ENCODE results near the gene SLC6A12. TPM values are rescaled to one million over a fixed set of nuclear protein-coding genes. Genes with fewer than 3 reads are reported as not detected.

The SLC6A12 gene
- polyA plus RNA-seq, 1 donor from 2014 or later: 0.15 TPM

DNA sequence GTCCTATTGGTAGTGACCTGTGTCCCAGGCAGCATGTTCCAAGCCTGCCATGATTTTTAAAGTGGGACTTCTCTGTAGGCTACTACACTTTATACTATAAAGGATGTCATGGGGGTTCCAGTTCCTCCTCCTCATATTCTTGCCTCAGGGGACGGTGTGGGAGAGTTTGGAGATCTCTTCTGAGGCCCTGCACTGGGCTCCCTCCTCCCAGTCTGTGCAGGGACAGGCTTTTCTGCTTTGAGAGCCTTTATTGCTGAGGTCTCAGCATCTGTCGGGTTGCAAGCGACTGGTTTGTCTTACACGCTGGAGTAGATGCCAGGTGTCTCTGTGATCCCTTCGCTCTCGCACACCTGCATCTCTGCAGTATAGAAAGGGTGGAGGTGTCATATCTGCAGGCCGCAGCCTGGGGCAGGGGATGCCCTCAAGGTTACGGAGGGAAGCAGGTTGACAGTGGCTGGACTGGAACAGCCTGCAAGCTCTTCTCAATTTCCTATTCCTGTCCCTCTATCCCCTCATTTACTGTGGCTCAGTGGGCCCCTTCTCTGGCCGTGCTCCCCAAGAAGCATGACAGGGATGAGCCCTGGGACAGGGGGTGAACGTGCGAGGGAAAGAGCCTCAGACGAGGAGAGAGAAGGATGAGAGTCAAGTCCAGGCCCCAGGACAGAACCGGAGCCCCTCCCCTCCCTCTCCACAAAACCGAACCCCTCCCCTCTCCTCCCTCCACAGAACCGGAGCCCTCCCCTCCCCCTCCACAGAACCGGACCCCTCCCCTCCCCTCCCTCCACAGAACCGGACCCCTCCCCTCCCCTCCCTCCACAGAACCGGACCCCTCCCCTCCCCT lies 51.3 kb downstream of the SLC6A12 start:
- no peaks in the 10 kb centered on the region for H3K79me2 ChIP-seq (replicated peaks; ENCODE audit: insufficient read depth, low read length)
- H3K9me2 ChIP-seq (ENCODE audit: insufficient read depth, low read length): no peaks in the 10 kb centered on the region
- no peaks in the 10 kb centered on the region for H3K36me3 ChIP-seq (ENCODE audit: insufficient read depth, low read length)
- H3K9ac ChIP-seq (ENCODE audit: low read length): no peak overlapping the region
- H3F3A ChIP-seq (ENCODE audit: insufficient read depth, low read length, poor library complexity, severe bottlenecking): no peaks in the 10 kb centered on the region
- H4K20me1 ChIP-seq (ENCODE audit: insufficient read depth): no peaks in the 10 kb centered on the region
- TF ChIP-seq RAD21 (conservative IDR thresholded peaks at IDR 0.05) (no peak), MXI1 (conservative IDR thresholded peaks at IDR 0.05; ENCODE audit: poor library complexity, severe bottlenecking) (no peak), EP300 (conservative IDR thresholded peaks at IDR 0.05; ENCODE audit: poor library complexity, severe bottlenecking) (no peak), SMC3 (conservative IDR thresholded peaks at IDR 0.05; ENCODE audit: poor library complexity) (no peak), TAF1 (IDR thresholded peaks at IDR 0.05; ENCODE audit: low read depth) (no peak), POLR2AphosphoS5 (IDR thresholded peaks at IDR 0.05) (no peak), EZH2 (IDR thresholded peaks at IDR 0.05; ENCODE audit: borderline replicate concordance, insufficient read depth, low read length, poor library complexity, severe bottlenecking) (no peak)
- TF ChIP-seq, protein P1, sequence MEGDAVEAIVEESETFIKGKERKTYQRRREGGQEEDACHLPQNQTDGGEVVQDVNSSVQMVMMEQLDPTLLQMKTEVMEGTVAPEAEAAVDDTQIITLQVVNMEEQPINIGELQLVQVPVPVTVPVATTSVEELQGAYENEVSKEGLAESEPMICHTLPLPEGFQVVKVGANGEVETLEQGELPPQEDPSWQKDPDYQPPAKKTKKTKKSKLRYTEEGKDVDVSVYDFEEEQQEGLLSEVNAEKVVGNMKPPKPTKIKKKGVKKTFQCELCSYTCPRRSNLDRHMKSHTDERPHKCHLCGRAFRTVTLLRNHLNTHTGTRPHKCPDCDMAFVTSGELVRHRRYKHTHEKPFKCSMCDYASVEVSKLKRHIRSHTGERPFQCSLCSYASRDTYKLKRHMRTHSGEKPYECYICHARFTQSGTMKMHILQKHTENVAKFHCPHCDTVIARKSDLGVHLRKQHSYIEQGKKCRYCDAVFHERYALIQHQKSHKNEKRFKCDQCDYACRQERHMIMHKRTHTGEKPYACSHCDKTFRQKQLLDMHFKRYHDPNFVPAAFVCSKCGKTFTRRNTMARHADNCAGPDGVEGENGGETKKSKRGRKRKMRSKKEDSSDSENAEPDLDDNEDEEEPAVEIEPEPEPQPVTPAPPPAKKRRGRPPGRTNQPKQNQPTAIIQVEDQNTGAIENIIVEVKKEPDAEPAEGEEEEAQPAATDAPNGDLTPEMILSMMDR (IDR thresholded peaks at IDR 0.05; ENCODE audit: poor library complexity, severe bottlenecking): no peak
- TF ChIP-seq, protein P2, sequence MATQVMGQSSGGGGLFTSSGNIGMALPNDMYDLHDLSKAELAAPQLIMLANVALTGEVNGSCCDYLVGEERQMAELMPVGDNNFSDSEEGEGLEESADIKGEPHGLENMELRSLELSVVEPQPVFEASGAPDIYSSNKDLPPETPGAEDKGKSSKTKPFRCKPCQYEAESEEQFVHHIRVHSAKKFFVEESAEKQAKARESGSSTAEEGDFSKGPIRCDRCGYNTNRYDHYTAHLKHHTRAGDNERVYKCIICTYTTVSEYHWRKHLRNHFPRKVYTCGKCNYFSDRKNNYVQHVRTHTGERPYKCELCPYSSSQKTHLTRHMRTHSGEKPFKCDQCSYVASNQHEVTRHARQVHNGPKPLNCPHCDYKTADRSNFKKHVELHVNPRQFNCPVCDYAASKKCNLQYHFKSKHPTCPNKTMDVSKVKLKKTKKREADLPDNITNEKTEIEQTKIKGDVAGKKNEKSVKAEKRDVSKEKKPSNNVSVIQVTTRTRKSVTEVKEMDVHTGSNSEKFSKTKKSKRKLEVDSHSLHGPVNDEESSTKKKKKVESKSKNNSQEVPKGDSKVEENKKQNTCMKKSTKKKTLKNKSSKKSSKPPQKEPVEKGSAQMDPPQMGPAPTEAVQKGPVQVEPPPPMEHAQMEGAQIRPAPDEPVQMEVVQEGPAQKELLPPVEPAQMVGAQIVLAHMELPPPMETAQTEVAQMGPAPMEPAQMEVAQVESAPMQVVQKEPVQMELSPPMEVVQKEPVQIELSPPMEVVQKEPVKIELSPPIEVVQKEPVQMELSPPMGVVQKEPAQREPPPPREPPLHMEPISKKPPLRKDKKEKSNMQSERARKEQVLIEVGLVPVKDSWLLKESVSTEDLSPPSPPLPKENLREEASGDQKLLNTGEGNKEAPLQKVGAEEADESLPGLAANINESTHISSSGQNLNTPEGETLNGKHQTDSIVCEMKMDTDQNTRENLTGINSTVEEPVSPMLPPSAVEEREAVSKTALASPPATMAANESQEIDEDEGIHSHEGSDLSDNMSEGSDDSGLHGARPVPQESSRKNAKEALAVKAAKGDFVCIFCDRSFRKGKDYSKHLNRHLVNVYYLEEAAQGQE (IDR thresholded peaks at IDR 0.05; ENCODE audit: borderline replicate concordance): no peak
- H3K4me2 ChIP-seq (ENCODE audit: low read length): no peak overlapping the region
- no peak overlapping the region for H3K4me3 ChIP-seq (ENCODE audit: low read length)
- H3K9me3 ChIP-seq (ENCODE audit: low read length): no peaks in the 10 kb centered on the region
- no peaks in the 10 kb centered on the region for H3K27me3 ChIP-seq (ENCODE audit: insufficient read depth, low read depth, low read length)
- H3K27ac ChIP-seq (ENCODE audit: low read length): no peak overlapping the region
- no peak overlapping the region for H2AFZ ChIP-seq (ENCODE audit: low read depth, low read length)

DNA sequence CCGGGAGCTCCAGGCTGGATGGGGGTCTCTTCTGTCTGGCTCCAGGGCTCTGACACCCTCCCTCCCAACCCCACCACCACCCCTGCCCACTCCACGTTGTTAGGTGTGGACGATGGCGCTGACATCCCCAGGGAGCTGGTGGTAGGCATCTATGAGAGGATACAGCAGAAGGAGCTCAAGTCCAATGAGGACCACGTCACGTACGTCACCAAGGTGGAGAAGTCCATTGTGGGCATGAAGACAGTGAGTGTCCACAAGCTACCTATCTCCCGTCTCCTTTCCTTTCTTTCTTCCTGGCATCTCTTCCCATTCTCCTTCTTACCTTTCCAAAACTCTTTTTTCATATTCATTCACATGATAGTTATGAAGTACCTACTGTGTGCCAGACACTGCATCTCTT lies 52.1 kb downstream of the SLC6A12 start:
- H3K9ac ChIP-seq (ENCODE audit: low read length): no peak overlapping the region
- H3K9me2 ChIP-seq (ENCODE audit: insufficient read depth, low read length): no peaks in the 10 kb centered on the region
- no peak overlapping the region for H2AFZ ChIP-seq (ENCODE audit: low read depth, low read length)
- no peaks in the 10 kb centered on the region for H3K9me3 ChIP-seq (ENCODE audit: low read length)
- no peak overlapping the region for H3K27ac ChIP-seq (ENCODE audit: low read length)
- TF ChIP-seq SMC3 (conservative IDR thresholded peaks at IDR 0.05; ENCODE audit: poor library complexity) (no peak), POLR2AphosphoS5 (IDR thresholded peaks at IDR 0.05) (no peak), EZH2 (IDR thresholded peaks at IDR 0.05; ENCODE audit: borderline replicate concordance, insufficient read depth, low read length, poor library complexity, severe bottlenecking) (no peak)
- H3K4me3 ChIP-seq (ENCODE audit: low read length): no peak overlapping the region
- H3K79me2 ChIP-seq (replicated peaks; ENCODE audit: insufficient read depth, low read length): no peaks in the 10 kb centered on the region
- no peak overlapping the region for H3K4me2 ChIP-seq (ENCODE audit: low read length)
- H3K36me3 ChIP-seq (ENCODE audit: insufficient read depth, low read length): no peaks in the 10 kb centered on the region
- H4K20me1 ChIP-seq (ENCODE audit: insufficient read depth): no peaks in the 10 kb centered on the region
- no peaks in the 10 kb centered on the region for H3F3A ChIP-seq (ENCODE audit: insufficient read depth, low read length, poor library complexity, severe bottlenecking)
- H3K27me3 ChIP-seq (ENCODE audit: insufficient read depth, low read depth, low read length): no peaks in the 10 kb centered on the region
